Measurements from ENCODE around the gene EPHA4.

GRCh38 chr2:221429741-221430491 is 142.2 kb downstream of the EPHA4 start:
- no peak for TF ChIP-seq EZH2phosphoT487 (IDR thresholded peaks at IDR 0.05; ENCODE audit: insufficient read depth, low read depth)
- no peak for TF ChIP-seq EZH2 (IDR thresholded peaks at IDR 0.05; ENCODE audit: insufficient read depth, poor library complexity, severe bottlenecking)

All from GM23248 (cell line).